Caco-2 (cell line): ENCODE measurements around the gene CCDC91. TPM values are rescaled to one million over a fixed set of nuclear protein-coding genes. Genes with fewer than 3 reads are reported as not detected.

Source experiments
- BruUV-seq: library from RNA; stranded (reverse); fragments of 400-500 nt; replicated peaks from 2 replicates; lab custom pipeline; 2021; lab: Mats Ljungman, UMichigan
- CTCF ChIA-PET: fragments of 300-600 bp; sonication (Branson Sonifier 250); formaldehyde crosslinking; loops from one replicate; lab custom pipeline; 2022; ENCODE audit warnings: antibody characterized with exemption; lab: Charles Lee
- POLR2A ChIA-PET: fragments of 300-600 bp; sonication (Branson Sonifier 250); formaldehyde crosslinking; loops from one replicate; lab custom pipeline; 2022; ENCODE audit warnings: antibody characterized with exemption; lab: Charles Lee
- DNase-seq, 2 experiments: peaks; one replicate each; pipeline versions ENCODE4 v3.0.0 to v3.0.0-alpha.2; 2020 to 2022
- H3K27me3 ChIP-seq: replicated peaks from 2 replicates; pipeline ENCODE4 v1.6.0; 2011; ENCODE audit warnings: low read length; ENCODE audit not compliant: control insufficient read depth, insufficient read depth
- H3K36me3 ChIP-seq: 2 replicates; pipeline ENCODE4 v1.5.1; 2011; ENCODE audit warnings: low read length; ENCODE audit not compliant: control insufficient read depth, insufficient read depth
- H3K4me1 ChIP-seq: fragments of 250-450 bp; sonication (Bioruptor Pico); 2 replicates; pipeline ENCODE4 v1.5.1; 2020; ENCODE audit warnings: mild to moderate bottlenecking
- H3K4me3 ChIP-seq: 2 replicates; pipeline ENCODE4 v1.5.1; 2011; ENCODE audit warnings: low read depth, mild to moderate bottlenecking, control low read depth, low read length
- H3K9me3 ChIP-seq: fragments of 250-450 bp; sonication (Bioruptor Pico); 2 replicates; pipeline ENCODE4 v1.5.1; 2020; ENCODE audit warnings: mild to moderate bottlenecking, moderate library complexity
- H3K27ac Mint-ChIP-seq: one replicate; pipeline ENCODE4 v1.8.0; 2022; ENCODE audit warnings: mixed read lengths; ENCODE audit not compliant: unreplicated experiment
- H3K27me3 Mint-ChIP-seq: one replicate; pipeline ENCODE4 v1.8.0; 2022; ENCODE audit warnings: mixed read lengths; ENCODE audit not compliant: insufficient read depth, unreplicated experiment
- H3K36me3 Mint-ChIP-seq: one replicate; pipeline ENCODE4 v1.8.0; 2022; ENCODE audit warnings: mild to moderate bottlenecking, mixed read lengths; ENCODE audit not compliant: insufficient read depth, unreplicated experiment
- H3K4me1 Mint-ChIP-seq: one replicate; pipeline ENCODE4 v1.8.0; 2022; ENCODE audit warnings: low read depth, mixed read lengths; ENCODE audit not compliant: unreplicated experiment
- H3K4me3 Mint-ChIP-seq: one replicate; pipeline ENCODE4 v1.8.0; 2022; ENCODE audit warnings: mild to moderate bottlenecking, moderate library complexity, mixed read lengths; ENCODE audit not compliant: unreplicated experiment
- H3K9me3 Mint-ChIP-seq: one replicate; pipeline ENCODE4 v1.8.0; 2022; ENCODE audit warnings: mixed read lengths; ENCODE audit not compliant: unreplicated experiment
- intact Hi-C: fragments of 100-400 bp; cut with micrococcal nuclease; formaldehyde crosslinking; loops from one replicate; pipeline ENCODE4 v1.10.0; 2022; ENCODE audit not compliant: unreplicated experiment
- total RNA-seq: library from RNA; stranded (reverse); gene quantifications from 2 replicates; pipeline ENCODE4 v1.2.3, GENCODE V29; 2022
- TF ChIP-seq, protein P1 (sequence below), 2 experiments: fragments of 200-600 bp in 1 of 2; IDR thresholded peaks; 1 replicate in 1 of 2; 2 replicates in 1 of 2; pipeline versions ENCODE4 v1.5.1 to v1.8.0; 2011 to 2022; ENCODE audit warnings: antibody characterized with exemption in 1 of 2, control low read depth in 1 of 2, inconsistent platforms in 1 of 2, low read depth in 1 of 2, low read length in 1 of 2, mild to moderate bottlenecking in 1 of 2, moderate library complexity in 1 of 2; ENCODE audit not compliant: insufficient read depth in 1 of 2, severe bottlenecking in 1 of 2, unreplicated experiment in 1 of 2

Gene CCDC91
- total RNA-seq, 1 experiment from 2014 or later = 21.6 TPM

DNA sequence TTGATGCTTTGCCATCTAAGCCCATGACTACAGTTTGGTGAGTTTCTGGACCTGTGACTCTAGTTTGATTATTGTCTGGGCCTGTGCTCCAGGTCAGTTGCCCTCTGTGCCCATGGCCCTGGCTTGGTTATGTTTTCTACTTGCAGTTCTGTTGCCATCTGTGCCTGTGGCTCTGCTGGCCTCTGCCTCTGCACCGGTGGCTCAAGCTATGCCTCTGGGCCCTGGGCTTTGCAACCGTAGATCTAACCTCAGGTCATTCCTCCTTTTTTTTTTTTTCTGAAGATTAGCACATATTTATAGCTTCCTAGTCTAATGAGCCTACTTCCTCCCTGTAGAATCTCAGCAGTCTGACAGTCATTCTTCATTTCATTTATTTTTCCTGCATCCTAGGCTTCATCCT, 161.2 kb downstream of the CCDC91 start:
- Mint-ChIP-seq H3K9me3 (no peaks in the 10 kb centered on the region), H3K4me1 (no peaks in the 10 kb centered on the region), H3K36me3 (peaks cover 8% of the 10 kb centered on the region), H3K27me3 (no peaks in the 10 kb centered on the region), H3K27ac (no peak overlapping the region), H3K4me3 (no peak overlapping the region)
- no peaks in the 10 kb centered on the region for H3K4me1 ChIP-seq
- CTCF ChIA-PET = no interaction called here
- no peaks in the 10 kb centered on the region for H3K27me3 ChIP-seq
- no peak overlapping the region for H3K4me3 ChIP-seq
- no TSS peak for BruUV-seq
- TF ChIP-seq, protein P1, sequence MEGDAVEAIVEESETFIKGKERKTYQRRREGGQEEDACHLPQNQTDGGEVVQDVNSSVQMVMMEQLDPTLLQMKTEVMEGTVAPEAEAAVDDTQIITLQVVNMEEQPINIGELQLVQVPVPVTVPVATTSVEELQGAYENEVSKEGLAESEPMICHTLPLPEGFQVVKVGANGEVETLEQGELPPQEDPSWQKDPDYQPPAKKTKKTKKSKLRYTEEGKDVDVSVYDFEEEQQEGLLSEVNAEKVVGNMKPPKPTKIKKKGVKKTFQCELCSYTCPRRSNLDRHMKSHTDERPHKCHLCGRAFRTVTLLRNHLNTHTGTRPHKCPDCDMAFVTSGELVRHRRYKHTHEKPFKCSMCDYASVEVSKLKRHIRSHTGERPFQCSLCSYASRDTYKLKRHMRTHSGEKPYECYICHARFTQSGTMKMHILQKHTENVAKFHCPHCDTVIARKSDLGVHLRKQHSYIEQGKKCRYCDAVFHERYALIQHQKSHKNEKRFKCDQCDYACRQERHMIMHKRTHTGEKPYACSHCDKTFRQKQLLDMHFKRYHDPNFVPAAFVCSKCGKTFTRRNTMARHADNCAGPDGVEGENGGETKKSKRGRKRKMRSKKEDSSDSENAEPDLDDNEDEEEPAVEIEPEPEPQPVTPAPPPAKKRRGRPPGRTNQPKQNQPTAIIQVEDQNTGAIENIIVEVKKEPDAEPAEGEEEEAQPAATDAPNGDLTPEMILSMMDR (IDR thresholded peaks at IDR 0.05; ENCODE audit: insufficient read depth in 1 of 2, low read depth in 1 of 2, low read length in 1 of 2, severe bottlenecking in 1 of 2, unreplicated experiment in 1 of 2) = no peak
- DNase-seq = no peak
- no peaks in the 10 kb centered on the region for H3K9me3 ChIP-seq
- POLR2A ChIA-PET = no interaction called here
- intact Hi-C loops = no loop called here
- H3K36me3 ChIP-seq = no peaks in the 10 kb centered on the region

DNA sequence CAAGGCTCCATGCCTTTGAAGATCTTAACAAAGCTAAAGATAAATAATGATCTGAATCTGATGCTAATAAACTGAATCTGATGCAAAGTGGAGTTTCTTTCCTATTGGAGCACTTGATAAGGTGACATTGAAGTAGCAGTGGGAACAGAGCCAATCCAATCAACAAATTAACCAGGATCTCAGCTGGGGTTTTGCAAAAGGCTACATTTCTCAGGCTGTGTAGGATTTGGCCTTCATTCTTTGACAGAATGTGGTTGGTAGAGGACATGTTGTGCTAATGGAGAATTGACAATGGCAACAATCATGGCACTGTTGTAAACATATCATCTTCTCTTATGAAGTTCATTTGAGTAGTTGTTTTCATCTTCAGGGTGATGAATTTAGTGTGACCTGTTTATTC, 164.9 kb downstream of the CCDC91 start:
- Mint-ChIP-seq H3K9me3 (no peaks in the 10 kb centered on the region), H3K27ac (no peak overlapping the region), H3K4me3 (no peak overlapping the region), H3K4me1 (no peaks in the 10 kb centered on the region), H3K27me3 (no peaks in the 10 kb centered on the region), H3K36me3 (no peaks in the 10 kb centered on the region)
- ChIA-PET POLR2A (no interaction called here), CTCF (no interaction called here)
- no peak for DNase-seq
- Histone ChIP-seq H3K9me3 (no peaks in the 10 kb centered on the region), H3K4me1 (no peaks in the 10 kb centered on the region), H3K36me3 (no peaks in the 10 kb centered on the region), H3K27me3 (no peaks in the 10 kb centered on the region), H3K4me3 (no peak overlapping the region)
- TF ChIP-seq, protein P1 (IDR thresholded peaks at IDR 0.05; ENCODE audit: insufficient read depth in 1 of 2, low read depth in 1 of 2, low read length in 1 of 2, severe bottlenecking in 1 of 2, unreplicated experiment in 1 of 2) = no peak
- intact Hi-C loops = no loop called here
- BruUV-seq = no TSS peak

DNA sequence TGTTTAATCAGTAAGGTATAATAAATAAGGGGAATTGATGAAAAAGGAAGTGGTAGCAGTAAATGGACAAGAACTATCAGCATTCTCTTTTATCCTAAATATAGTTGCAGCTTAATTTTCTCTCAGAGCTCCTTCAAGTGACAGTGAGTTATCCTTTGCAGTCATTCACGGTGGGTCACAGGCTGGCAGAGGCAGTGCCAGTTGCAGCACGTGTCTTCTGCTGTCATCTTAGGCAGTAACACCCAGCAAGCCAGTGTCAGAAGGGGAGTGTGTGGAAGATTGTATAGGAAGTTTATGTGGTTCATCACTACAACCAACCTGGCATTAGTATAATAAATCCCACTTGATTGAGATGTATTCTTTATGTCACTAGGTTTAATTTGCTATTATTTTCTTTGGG, 170.0 kb downstream of the CCDC91 start:
- H3K9me3 ChIP-seq = no peaks in the 10 kb centered on the region
- no peak overlapping the region for H3K4me3 Mint-ChIP-seq
- ChIA-PET POLR2A (no interaction called here), CTCF (interaction anchor here (0.7 kb wide), 1 partner anchor 20 kb away, joined by 3 read pairs; no protein-coding TSS in a partner anchor)
- no peaks in the 10 kb centered on the region for H3K27me3 Mint-ChIP-seq
- no peaks in the 10 kb centered on the region for H3K4me1 Mint-ChIP-seq
- H3K36me3 Mint-ChIP-seq = no peaks in the 10 kb centered on the region
- no TSS peak for BruUV-seq
- H3K4me3 ChIP-seq = no peak overlapping the region
- no peaks in the 10 kb centered on the region for H3K27me3 ChIP-seq
- H3K9me3 Mint-ChIP-seq = no peaks in the 10 kb centered on the region
- no peak overlapping the region for H3K27ac Mint-ChIP-seq
- H3K36me3 ChIP-seq = no peaks in the 10 kb centered on the region
- no peaks in the 10 kb centered on the region for H3K4me1 ChIP-seq
- TF ChIP-seq, protein P1 (IDR thresholded peaks at IDR 0.05; ENCODE audit: insufficient read depth in 1 of 2, low read depth in 1 of 2, low read length in 1 of 2, severe bottlenecking in 1 of 2, unreplicated experiment in 1 of 2) = no peak
- intact Hi-C loops = no loop called here
- no peak for DNase-seq
